ENCODE data around the gene CNKSR1. TPM values are rescaled to one million over a fixed set of nuclear protein-coding genes. Genes with fewer than 3 reads are reported as not detected.

CNKSR1 gene
- total RNA-seq, 1 experiment from 2014 or later: 18.0 TPM

- TF ChIP-seq, protein P1, sequence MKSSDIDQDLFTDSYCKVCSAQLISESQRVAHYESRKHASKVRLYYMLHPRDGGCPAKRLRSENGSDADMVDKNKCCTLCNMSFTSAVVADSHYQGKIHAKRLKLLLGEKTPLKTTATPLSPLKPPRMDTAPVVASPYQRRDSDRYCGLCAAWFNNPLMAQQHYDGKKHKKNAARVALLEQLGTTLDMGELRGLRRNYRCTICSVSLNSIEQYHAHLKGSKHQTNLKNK (CRISPR knock-in tag; IDR thresholded peaks at IDR 0.05): no peak
- TF ChIP-seq USF2 (CRISPR knock-in tag; IDR thresholded peaks at IDR 0.05): no peak
- no peak for TF ChIP-seq ZNF425 (CRISPR knock-in tag; conservative IDR thresholded peaks at IDR 0.05)
- no peak for TF ChIP-seq NR1H2 (CRISPR knock-in tag; IDR thresholded peaks at IDR 0.05)
- no peak for TF ChIP-seq MLX (CRISPR knock-in tag; IDR thresholded peaks at IDR 0.05)
- TF ChIP-seq TP53 (CRISPR knock-in tag; IDR thresholded peaks at IDR 0.05): no peak
- TF ChIP-seq NR3C1 (CRISPR knock-in tag; conservative IDR thresholded peaks at IDR 0.05; ENCODE audit: low read depth): no peak
- no peak for TF ChIP-seq JAZF1 (CRISPR knock-in tag; IDR thresholded peaks at IDR 0.05)
Measured at GRCh38 chr1:26189751-26190275, 12.5 kb downstream of the CNKSR1 start (continued).

DNA sequence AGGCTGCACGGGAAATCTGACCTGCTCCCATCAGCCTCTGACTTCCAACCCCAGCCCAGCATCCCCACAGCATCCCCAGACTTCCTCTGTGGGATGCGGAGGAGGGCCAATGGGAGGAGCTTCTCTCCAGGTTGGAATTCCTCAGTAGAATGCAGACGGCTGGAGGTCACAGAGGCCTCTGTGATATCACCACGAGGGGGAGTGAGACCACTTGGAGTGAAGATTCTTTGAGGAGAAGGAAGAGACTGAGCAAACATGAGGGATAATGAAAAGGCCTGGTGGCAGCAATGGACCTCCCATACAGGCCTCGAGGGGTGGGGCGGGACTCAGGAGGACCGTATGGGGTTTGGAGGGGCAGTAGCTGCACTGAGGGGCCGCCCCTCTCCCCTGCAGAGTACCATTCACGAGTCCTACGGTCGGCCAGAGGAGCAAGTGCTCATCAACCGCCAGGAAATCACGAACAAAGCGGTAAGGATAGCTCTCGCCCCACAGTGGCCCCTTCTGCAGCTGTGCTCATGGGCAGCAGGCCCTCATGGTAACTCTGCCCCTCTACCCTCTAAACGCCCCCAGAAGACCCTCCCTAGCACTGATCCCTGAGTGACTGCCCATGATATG is 13.2 kb downstream of the CNKSR1 start, which contains the start of gene CATSPER4:
CATSPER4 (plus strand) TSS at position 230 of the 615 bp plus-strand sequence; CDS start at position 256, 26 bp downstream.
- DNase-seq (ENCODE audit: low spot score) (peak; percentile 79), ATAC-seq (peak; percentile 97)
- H3K9me3 Mint-ChIP-seq: no peaks in the 10 kb centered on the region
- H3K27me3 Mint-ChIP-seq (ENCODE audit: low read depth): no peaks in the 10 kb centered on the region; the same call in 1 of the 2 replicates
- ChIA-PET CTCF (interaction anchor here (0.5 to 5.9 kb wide), 55 partner anchors 9 to 636 kb away, joined by 3 to 165 read pairs (median 5); partner anchors contain the start of genes C1orf232, CD52, CEP85 and CNKSR1), POLR2A (interaction anchor here (0.6 to 1.9 kb wide), 6 partner anchors 10 to 89 kb away, joined by 3 to 9 read pairs (median 4); partner anchors contain the start of genes CEP85 and ZNF593)
- H3K36me3 Mint-ChIP-seq: peaks cover 3% of the 10 kb centered on the region; the same call in 1 of the 2 replicates
- no peak within 1 kb of the TSS for H3K4me3 Mint-ChIP-seq
- peak within 1 kb of the TSS; percentile 55; the same call in 1 of the 2 replicates for H3K27ac Mint-ChIP-seq
- peaks cover 17% of the 10 kb centered on the region for H3K4me1 Mint-ChIP-seq
- no peak for TF ChIP-seq RORB (CRISPR knock-in tag; IDR thresholded peaks at IDR 0.05)
- TF ChIP-seq, protein P2, sequence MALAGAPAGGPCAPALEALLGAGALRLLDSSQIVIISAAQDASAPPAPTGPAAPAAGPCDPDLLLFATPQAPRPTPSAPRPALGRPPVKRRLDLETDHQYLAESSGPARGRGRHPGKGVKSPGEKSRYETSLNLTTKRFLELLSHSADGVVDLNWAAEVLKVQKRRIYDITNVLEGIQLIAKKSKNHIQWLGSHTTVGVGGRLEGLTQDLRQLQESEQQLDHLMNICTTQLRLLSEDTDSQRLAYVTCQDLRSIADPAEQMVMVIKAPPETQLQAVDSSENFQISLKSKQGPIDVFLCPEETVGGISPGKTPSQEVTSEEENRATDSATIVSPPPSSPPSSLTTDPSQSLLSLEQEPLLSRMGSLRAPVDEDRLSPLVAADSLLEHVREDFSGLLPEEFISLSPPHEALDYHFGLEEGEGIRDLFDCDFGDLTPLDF (CRISPR knock-in tag; IDR thresholded peaks at IDR 0.05): no peak
- no peak for TF ChIP-seq ZNF138 (CRISPR knock-in tag; conservative IDR thresholded peaks at IDR 0.05)
- TF ChIP-seq ELF4 (CRISPR knock-in tag; IDR thresholded peaks at IDR 0.05; ENCODE audit: low read depth): no peak
- TF ChIP-seq, protein P3, sequence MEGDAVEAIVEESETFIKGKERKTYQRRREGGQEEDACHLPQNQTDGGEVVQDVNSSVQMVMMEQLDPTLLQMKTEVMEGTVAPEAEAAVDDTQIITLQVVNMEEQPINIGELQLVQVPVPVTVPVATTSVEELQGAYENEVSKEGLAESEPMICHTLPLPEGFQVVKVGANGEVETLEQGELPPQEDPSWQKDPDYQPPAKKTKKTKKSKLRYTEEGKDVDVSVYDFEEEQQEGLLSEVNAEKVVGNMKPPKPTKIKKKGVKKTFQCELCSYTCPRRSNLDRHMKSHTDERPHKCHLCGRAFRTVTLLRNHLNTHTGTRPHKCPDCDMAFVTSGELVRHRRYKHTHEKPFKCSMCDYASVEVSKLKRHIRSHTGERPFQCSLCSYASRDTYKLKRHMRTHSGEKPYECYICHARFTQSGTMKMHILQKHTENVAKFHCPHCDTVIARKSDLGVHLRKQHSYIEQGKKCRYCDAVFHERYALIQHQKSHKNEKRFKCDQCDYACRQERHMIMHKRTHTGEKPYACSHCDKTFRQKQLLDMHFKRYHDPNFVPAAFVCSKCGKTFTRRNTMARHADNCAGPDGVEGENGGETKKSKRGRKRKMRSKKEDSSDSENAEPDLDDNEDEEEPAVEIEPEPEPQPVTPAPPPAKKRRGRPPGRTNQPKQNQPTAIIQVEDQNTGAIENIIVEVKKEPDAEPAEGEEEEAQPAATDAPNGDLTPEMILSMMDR (IDR thresholded peaks at IDR 0.05): 0 out of 2 replicates have a peak, but pooled peaks have one; percentile 20
- 0 out of 2 replicates have a peak, but pooled peaks have one; percentile 36 for TF ChIP-seq SP1 (CRISPR knock-in tag; conservative IDR thresholded peaks at IDR 0.05)
- TF ChIP-seq FOXP1 (CRISPR knock-in tag; IDR thresholded peaks at IDR 0.05; ENCODE audit: borderline replicate concordance): no peak
- TF ChIP-seq, protein P4, sequence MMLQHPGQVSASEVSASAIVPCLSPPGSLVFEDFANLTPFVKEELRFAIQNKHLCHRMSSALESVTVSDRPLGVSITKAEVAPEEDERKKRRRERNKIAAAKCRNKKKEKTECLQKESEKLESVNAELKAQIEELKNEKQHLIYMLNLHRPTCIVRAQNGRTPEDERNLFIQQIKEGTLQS (CRISPR knock-in tag; conservative IDR thresholded peaks at IDR 0.05): no peak
- TF ChIP-seq ETV6 (CRISPR knock-in tag; IDR thresholded peaks at IDR 0.05): 0 out of 2 replicates have a peak, but pooled peaks have one; percentile 7
- TF ChIP-seq, protein P5, sequence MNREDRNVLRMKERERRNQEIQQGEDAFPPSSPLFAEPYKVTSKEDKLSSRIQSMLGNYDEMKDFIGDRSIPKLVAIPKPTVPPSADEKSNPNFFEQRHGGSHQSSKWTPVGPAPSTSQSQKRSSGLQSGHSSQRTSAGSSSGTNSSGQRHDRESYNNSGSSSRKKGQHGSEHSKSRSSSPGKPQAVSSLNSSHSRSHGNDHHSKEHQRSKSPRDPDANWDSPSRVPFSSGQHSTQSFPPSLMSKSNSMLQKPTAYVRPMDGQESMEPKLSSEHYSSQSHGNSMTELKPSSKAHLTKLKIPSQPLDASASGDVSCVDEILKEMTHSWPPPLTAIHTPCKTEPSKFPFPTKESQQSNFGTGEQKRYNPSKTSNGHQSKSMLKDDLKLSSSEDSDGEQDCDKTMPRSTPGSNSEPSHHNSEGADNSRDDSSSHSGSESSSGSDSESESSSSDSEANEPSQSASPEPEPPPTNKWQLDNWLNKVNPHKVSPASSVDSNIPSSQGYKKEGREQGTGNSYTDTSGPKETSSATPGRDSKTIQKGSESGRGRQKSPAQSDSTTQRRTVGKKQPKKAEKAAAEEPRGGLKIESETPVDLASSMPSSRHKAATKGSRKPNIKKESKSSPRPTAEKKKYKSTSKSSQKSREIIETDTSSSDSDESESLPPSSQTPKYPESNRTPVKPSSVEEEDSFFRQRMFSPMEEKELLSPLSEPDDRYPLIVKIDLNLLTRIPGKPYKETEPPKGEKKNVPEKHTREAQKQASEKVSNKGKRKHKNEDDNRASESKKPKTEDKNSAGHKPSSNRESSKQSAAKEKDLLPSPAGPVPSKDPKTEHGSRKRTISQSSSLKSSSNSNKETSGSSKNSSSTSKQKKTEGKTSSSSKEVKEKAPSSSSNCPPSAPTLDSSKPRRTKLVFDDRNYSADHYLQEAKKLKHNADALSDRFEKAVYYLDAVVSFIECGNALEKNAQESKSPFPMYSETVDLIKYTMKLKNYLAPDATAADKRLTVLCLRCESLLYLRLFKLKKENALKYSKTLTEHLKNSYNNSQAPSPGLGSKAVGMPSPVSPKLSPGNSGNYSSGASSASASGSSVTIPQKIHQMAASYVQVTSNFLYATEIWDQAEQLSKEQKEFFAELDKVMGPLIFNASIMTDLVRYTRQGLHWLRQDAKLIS (CRISPR knock-in tag; IDR thresholded peaks at IDR 0.05; ENCODE audit: borderline replicate concordance): no peak
- TF ChIP-seq ZNF416 (CRISPR knock-in tag; IDR thresholded peaks at IDR 0.05): no peak
- TF ChIP-seq E2F4 (CRISPR knock-in tag; IDR thresholded peaks at IDR 0.05; ENCODE audit: borderline replicate concordance, low read depth): no peak
